ENCODE measurements around the gene FAM241B.
A peak's percentile ranks its signal among the peaks of the same experiment; 100 is the strongest.

Gene FAM241B

DNA sequence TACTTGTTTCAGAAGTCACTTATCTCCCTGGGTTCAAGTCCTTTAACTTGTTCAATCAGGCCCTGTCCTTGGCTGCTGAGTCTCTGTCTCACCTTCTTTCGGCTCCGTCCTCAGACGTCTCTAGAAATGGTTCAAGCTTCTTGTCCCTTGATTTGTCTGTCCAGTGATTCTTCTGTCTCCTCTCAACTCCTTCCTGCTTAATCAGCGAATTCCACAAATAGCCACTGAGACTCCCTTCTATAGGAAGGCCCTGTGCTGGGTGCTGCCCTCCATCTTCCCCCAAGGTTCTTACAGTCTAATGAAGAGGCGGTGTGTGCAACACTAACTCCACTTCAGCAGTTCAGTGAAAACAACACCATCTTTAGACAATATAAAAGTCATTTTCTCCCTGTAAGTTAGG is 12.7 kb downstream of the FAM241B start:
- ChIA-PET POLR2A (no interaction called here), CTCF (interaction anchor here (0.6 to 4.5 kb wide), 5 partner anchors 8 to 272 kb away, joined by 3 to 32 read pairs (median 7); no protein-coding TSS in a partner anchor)

GRCh38 chr10:69643779-69644657 is 14.0 kb downstream of the FAM241B start:
- no peak for DNase-seq (ENCODE audit: extremely low spot score)
- TF ChIP-seq SUZ12 (IDR thresholded peaks at IDR 0.05) (no peak), L3MBTL2 (conservative IDR thresholded peaks at IDR 0.05) (no peak), CTBP1 (IDR thresholded peaks at IDR 0.05; ENCODE audit: borderline replicate concordance) (no peak), HDGF (IDR thresholded peaks at IDR 0.05; ENCODE audit: borderline replicate concordance) (no peak), FOXM1 (IDR thresholded peaks at IDR 0.05; ENCODE audit: borderline replicate concordance) (no peak), ZNF384 (IDR thresholded peaks at IDR 0.05) (no peak), FOXA1 (IDR thresholded peaks at IDR 0.05) (no peak)
- POLR2A ChIA-PET: no interaction called here
- CTCF ChIA-PET: interaction anchor here (0.5 to 4.5 kb wide), 8 partner anchors 10 to 256 kb away, joined by 3 to 32 read pairs (median 4); no protein-coding TSS in a partner anchor

More for the DNA sequence above, 12.7 kb downstream of the FAM241B start:
- TF ChIP-seq BHLHE40 (IDR thresholded peaks at IDR 0.05; ENCODE audit: borderline replicate concordance) (no peak), LEF1 (IDR thresholded peaks at IDR 0.05; ENCODE audit: borderline replicate concordance) (no peak), CTBP1 (IDR thresholded peaks at IDR 0.05; ENCODE audit: borderline replicate concordance) (no peak), SUZ12 (IDR thresholded peaks at IDR 0.05) (no peak), FOXM1 (IDR thresholded peaks at IDR 0.05; ENCODE audit: borderline replicate concordance) (no peak), TARDBP (IDR thresholded peaks at IDR 0.05) (no peak), FOXK2 (IDR thresholded peaks at IDR 0.05) (no peak)
- TF ChIP-seq, protein P1, sequence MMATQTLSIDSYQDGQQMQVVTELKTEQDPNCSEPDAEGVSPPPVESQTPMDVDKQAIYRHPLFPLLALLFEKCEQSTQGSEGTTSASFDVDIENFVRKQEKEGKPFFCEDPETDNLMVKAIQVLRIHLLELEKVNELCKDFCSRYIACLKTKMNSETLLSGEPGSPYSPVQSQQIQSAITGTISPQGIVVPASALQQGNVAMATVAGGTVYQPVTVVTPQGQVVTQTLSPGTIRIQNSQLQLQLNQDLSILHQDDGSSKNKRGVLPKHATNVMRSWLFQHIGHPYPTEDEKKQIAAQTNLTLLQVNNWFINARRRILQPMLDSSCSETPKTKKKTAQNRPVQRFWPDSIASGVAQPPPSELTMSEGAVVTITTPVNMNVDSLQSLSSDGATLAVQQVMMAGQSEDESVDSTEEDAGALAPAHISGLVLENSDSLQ (IDR thresholded peaks at IDR 0.05): no peak
- no peak for DNase-seq (ENCODE audit: extremely low spot score)

DNA sequence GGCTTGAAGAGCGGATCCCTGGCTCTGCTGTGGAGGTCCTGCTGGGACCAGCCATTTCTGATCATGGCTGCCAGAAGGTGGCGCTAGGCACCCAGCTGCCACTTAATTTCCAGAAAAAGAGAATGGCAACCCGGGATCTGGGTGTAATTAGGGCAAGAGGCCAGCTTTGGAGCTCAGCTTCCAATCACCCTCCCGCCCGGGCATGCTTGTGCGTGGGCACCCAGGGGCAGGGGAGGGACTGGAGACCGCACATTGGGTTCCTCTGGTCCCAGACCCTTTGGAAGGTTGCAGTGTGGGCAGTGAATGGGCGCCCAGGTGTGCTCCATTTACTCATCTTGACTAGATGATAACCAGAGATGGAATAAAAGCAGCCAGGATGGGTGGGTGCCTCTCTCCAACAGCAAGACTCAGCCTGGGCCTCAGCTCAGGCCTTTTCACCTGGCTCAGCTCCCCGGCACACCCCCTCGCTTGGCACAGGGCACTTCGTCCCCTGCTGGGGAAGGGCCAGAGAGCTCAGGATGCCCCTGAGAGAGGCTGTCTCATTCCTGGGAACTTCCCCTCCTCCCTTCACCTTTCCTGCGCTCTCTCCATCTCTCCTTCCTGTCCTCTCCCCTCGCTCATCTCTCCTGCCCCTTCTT is 14.7 kb downstream of the FAM241B start:
- CTCF ChIA-PET: interaction anchor here (0.7 to 4.5 kb wide), 7 partner anchors 9 to 255 kb away, joined by 3 to 32 read pairs (median 4); no protein-coding TSS in a partner anchor
- POLR2A ChIA-PET: no interaction called here

GRCh38 chr10:69645296-69646184 is 15.5 kb downstream of the FAM241B start:
- DNase-seq (ENCODE audit: extremely low spot score): no peak
- TF ChIP-seq L3MBTL2 (conservative IDR thresholded peaks at IDR 0.05): no peak
- TF ChIP-seq BHLHE40 (IDR thresholded peaks at IDR 0.05; ENCODE audit: borderline replicate concordance): no peak
- TF ChIP-seq TARDBP (IDR thresholded peaks at IDR 0.05): no peak
- TF ChIP-seq NFRKB (IDR thresholded peaks at IDR 0.05): no peak
- CTCF ChIA-PET: interaction anchor here (0.7 to 4.5 kb wide), 7 partner anchors 8 to 156 kb away, joined by 3 to 32 read pairs (median 4); no protein-coding TSS in a partner anchor
- POLR2A ChIA-PET: no interaction called here

More for the DNA sequence above, 14.7 kb downstream of the FAM241B start:
- DNase-seq (ENCODE audit: extremely low spot score): peak; percentile 81
- TF ChIP-seq L3MBTL2 (conservative IDR thresholded peaks at IDR 0.05) (no peak), HDGF (IDR thresholded peaks at IDR 0.05; ENCODE audit: borderline replicate concordance) (no peak), CTBP1 (IDR thresholded peaks at IDR 0.05; ENCODE audit: borderline replicate concordance) (no peak), FOXK2 (IDR thresholded peaks at IDR 0.05) (no peak), SP1 (IDR thresholded peaks at IDR 0.05) (no peak), SUZ12 (IDR thresholded peaks at IDR 0.05) (no peak), FOXM1 (IDR thresholded peaks at IDR 0.05; ENCODE audit: borderline replicate concordance) (no peak), BHLHE40 (IDR thresholded peaks at IDR 0.05; ENCODE audit: borderline replicate concordance) (no peak), TARDBP (IDR thresholded peaks at IDR 0.05) (no peak), LEF1 (IDR thresholded peaks at IDR 0.05; ENCODE audit: borderline replicate concordance) (no peak), NFRKB (IDR thresholded peaks at IDR 0.05) (no peak)

- POLR2A ChIA-PET: interaction anchor here (0.6 kb wide), 1 partner anchor 127 kb away, joined by 5 read pairs; no protein-coding TSS in a partner anchor
These were observed 16.4 kb downstream of the FAM241B start for GRCh38 chr10:69646185-69647060.

More at GRCh38 chr10:69646185-69647060, 16.4 kb downstream of the FAM241B start:
- no peak for DNase-seq (ENCODE audit: extremely low spot score)
- CTCF ChIA-PET: interaction anchor here (0.6 to 1.7 kb wide), 3 partner anchors 9 to 71 kb away, joined by 4 to 8 read pairs (median 4); no protein-coding TSS in a partner anchor
- TF ChIP-seq LEF1 (IDR thresholded peaks at IDR 0.05; ENCODE audit: borderline replicate concordance): no peak
- TF ChIP-seq ZNF384 (IDR thresholded peaks at IDR 0.05): no peak
- no peak for TF ChIP-seq L3MBTL2 (conservative IDR thresholded peaks at IDR 0.05)
- no peak for TF ChIP-seq ELF4 (IDR thresholded peaks at IDR 0.05)
- TF ChIP-seq FOXA1 (IDR thresholded peaks at IDR 0.05): no peak
- TF ChIP-seq CTBP1 (IDR thresholded peaks at IDR 0.05; ENCODE audit: borderline replicate concordance): no peak
- TF ChIP-seq BHLHE40 (IDR thresholded peaks at IDR 0.05; ENCODE audit: borderline replicate concordance): no peak
- TF ChIP-seq SP1 (IDR thresholded peaks at IDR 0.05): no peak
- no peak for TF ChIP-seq SUZ12 (IDR thresholded peaks at IDR 0.05)
- TF ChIP-seq, protein P1 (IDR thresholded peaks at IDR 0.05): no peak
- no peak for TF ChIP-seq FOXM1 (IDR thresholded peaks at IDR 0.05; ENCODE audit: borderline replicate concordance)
- TF ChIP-seq NFRKB (IDR thresholded peaks at IDR 0.05): no peak
- TF ChIP-seq ARNT (IDR thresholded peaks at IDR 0.05): no peak
- no peak for TF ChIP-seq HDGF (IDR thresholded peaks at IDR 0.05; ENCODE audit: borderline replicate concordance)
- TF ChIP-seq TARDBP (IDR thresholded peaks at IDR 0.05): no peak
- no peak for TF ChIP-seq FOXK2 (IDR thresholded peaks at IDR 0.05)
